ENCODE measurements around the gene MAST4.

The MAST4 gene

DNA sequence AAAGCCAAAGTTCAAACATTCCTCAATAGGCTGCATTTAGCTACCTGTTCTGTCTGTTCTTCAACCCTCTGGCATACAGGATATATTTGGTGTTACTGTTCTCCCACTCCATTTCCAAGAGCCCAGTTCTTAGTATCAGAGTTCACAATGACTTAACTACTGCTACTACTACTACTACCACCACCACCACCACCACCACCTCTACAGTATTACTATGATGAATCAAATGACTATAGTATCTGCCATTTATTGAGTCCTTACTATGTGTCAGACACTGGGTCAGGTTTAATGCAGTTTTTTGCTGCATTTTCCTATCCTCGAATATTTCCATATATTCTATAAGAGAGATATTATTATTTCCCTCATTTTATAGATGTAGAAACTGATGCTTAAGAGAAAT, 601.3 kb downstream of the MAST4 start:
- Histone ChIP-seq H3K4me3 (ENCODE audit: low read length) (no peak overlapping the region), H2AFZ (ENCODE audit: low read depth, low read length) (no peak overlapping the region), H3K36me3 (replicated peaks; ENCODE audit: low read depth, low read length) (no peaks in the 10 kb centered on the region), H3K9ac (ENCODE audit: low read length) (no peak overlapping the region), H3K27ac (ENCODE audit: low read length) (no peak overlapping the region), H4K20me1 (ENCODE audit: insufficient read depth, low read length) (no peaks in the 10 kb centered on the region), H3K9me3 (ENCODE audit: insufficient read depth, low read length) (no peaks in the 10 kb centered on the region), H3K79me2 (ENCODE audit: low read length) (no peaks in the 10 kb centered on the region), H3K4me2 (ENCODE audit: low read length) (no peak overlapping the region), H3K27me3 (ENCODE audit: low read depth, low read length) (peaks cover 3% of the 10 kb centered on the region; the same call in 1 of the 2 replicates), H3K4me1 (ENCODE audit: low read length) (peaks cover 87% of the 10 kb centered on the region)
- TF ChIP-seq CTCF (IDR thresholded peaks at IDR 0.05; ENCODE audit: low read depth, low read length) (no peak), EZH2phosphoT487 (IDR thresholded peaks at IDR 0.05; ENCODE audit: low read depth) (no peak)

DNA sequence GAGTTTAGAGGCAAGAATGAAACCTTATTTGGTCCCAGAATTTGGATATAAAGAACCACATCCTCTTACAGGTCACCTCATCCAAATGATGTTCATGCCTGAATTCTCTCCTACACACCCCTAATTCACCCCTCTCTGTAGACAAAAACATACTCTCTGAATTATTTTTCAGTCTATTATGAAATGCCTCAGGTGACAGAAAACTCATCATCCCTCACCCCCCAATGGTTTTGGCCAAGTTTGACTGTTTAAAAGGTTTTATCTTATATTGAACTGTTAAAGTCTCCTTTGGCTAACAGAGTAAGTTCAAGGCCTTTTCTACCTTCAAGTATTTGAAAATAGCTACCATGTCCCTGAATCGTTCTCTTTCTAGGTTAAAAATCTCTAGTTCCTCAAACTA, 602.7 kb downstream of the MAST4 start:
- no peak overlapping the region for H3K27ac ChIP-seq (ENCODE audit: low read length)
- no peak overlapping the region for H3K4me2 ChIP-seq (ENCODE audit: low read length)
- no peaks in the 10 kb centered on the region for H3K36me3 ChIP-seq (replicated peaks; ENCODE audit: low read depth, low read length)
- peaks cover 87% of the 10 kb centered on the region for H3K4me1 ChIP-seq (ENCODE audit: low read length)
- TF ChIP-seq EZH2phosphoT487 (IDR thresholded peaks at IDR 0.05; ENCODE audit: low read depth) (no peak), CTCF (IDR thresholded peaks at IDR 0.05; ENCODE audit: low read depth, low read length) (no peak)
- no peaks in the 10 kb centered on the region for H3K79me2 ChIP-seq (ENCODE audit: low read length)
- peaks cover 3% of the 10 kb centered on the region; the same call in 1 of the 2 replicates for H3K27me3 ChIP-seq (ENCODE audit: low read depth, low read length)
- H3K9ac ChIP-seq (ENCODE audit: low read length), result no peak overlapping the region
- H3K9me3 ChIP-seq (ENCODE audit: insufficient read depth, low read length), result no peaks in the 10 kb centered on the region
- H2AFZ ChIP-seq (ENCODE audit: low read depth, low read length), result no peak overlapping the region
- no peak overlapping the region for H3K4me3 ChIP-seq (ENCODE audit: low read length)
- no peaks in the 10 kb centered on the region for H4K20me1 ChIP-seq (ENCODE audit: insufficient read depth, low read length)

GRCh38 chr5:67199859-67200258, 603.7 kb downstream of the MAST4 start:
- Histone ChIP-seq H3K9me3 (ENCODE audit: insufficient read depth, low read length) (no peaks in the 10 kb centered on the region), H3K4me2 (ENCODE audit: low read length) (no peak overlapping the region), H2AFZ (ENCODE audit: low read depth, low read length) (no peak overlapping the region), H3K4me1 (ENCODE audit: low read length) (peaks cover 87% of the 10 kb centered on the region), H4K20me1 (ENCODE audit: insufficient read depth, low read length) (no peaks in the 10 kb centered on the region), H3K9ac (ENCODE audit: low read length) (no peak overlapping the region), H3K36me3 (replicated peaks; ENCODE audit: low read depth, low read length) (no peaks in the 10 kb centered on the region), H3K27me3 (ENCODE audit: low read depth, low read length) (peaks cover 3% of the 10 kb centered on the region; the same call in 1 of the 2 replicates), H3K27ac (ENCODE audit: low read length) (no peak overlapping the region), H3K79me2 (ENCODE audit: low read length) (no peaks in the 10 kb centered on the region), H3K4me3 (ENCODE audit: low read length) (no peak overlapping the region)
- no peak for TF ChIP-seq EZH2phosphoT487 (IDR thresholded peaks at IDR 0.05; ENCODE audit: low read depth)
- no peak for TF ChIP-seq CTCF (IDR thresholded peaks at IDR 0.05; ENCODE audit: low read depth, low read length)

- H3K4me1 ChIP-seq (ENCODE audit: low read length), result peaks cover 91% of the 10 kb centered on the region
- H3K27me3 ChIP-seq (ENCODE audit: low read depth, low read length), result peaks cover 3% of the 10 kb centered on the region; the same call in 1 of the 2 replicates
- no peaks in the 10 kb centered on the region for H3K79me2 ChIP-seq (ENCODE audit: low read length)
- H3K4me2 ChIP-seq (ENCODE audit: low read length), result no peak overlapping the region
- no peaks in the 10 kb centered on the region for H3K36me3 ChIP-seq (replicated peaks; ENCODE audit: low read depth, low read length)
- H2AFZ ChIP-seq (ENCODE audit: low read depth, low read length), result no peak overlapping the region
- no peak overlapping the region for H3K9ac ChIP-seq (ENCODE audit: low read length)
- TF ChIP-seq EZH2phosphoT487 (IDR thresholded peaks at IDR 0.05; ENCODE audit: low read depth), result no peak
- no peak for TF ChIP-seq CTCF (IDR thresholded peaks at IDR 0.05; ENCODE audit: low read depth, low read length)
- no peak overlapping the region for H3K4me3 ChIP-seq (ENCODE audit: low read length)
- H3K9me3 ChIP-seq (ENCODE audit: insufficient read depth, low read length), result no peaks in the 10 kb centered on the region
- peak overlapping the region; percentile 84; the same call in 1 of the 2 replicates for H3K27ac ChIP-seq (ENCODE audit: low read length)
- no peaks in the 10 kb centered on the region for H4K20me1 ChIP-seq (ENCODE audit: insufficient read depth, low read length)
These were observed 604.8 kb downstream of the MAST4 start for GRCh38 chr5:67200809-67201562.

Data from OCI-LY3 (cell line).